Left lung (tissue), 10 donors: ENCODE measurements around the gene LLPH. TPM values are rescaled to one million over a fixed set of nuclear protein-coding genes. Genes with fewer than 3 reads are reported as not detected.

Experiments used
- ATAC-seq: fragments of 200-7000 bp; cut with Tn5 transposase; one replicate; pipeline ENCODE4 v1.9.1; 2020; ENCODE audit warnings: moderate library complexity
- DNase-seq, 4 donors: peaks; one replicate each; pipeline ENCODE4 v3.0.0-alpha.2; 2013 to 2020
- H3K27ac ChIP-seq, 2 donors: fragments of 200-600 bp; sonication (generic) in 1 of 2; one replicate each; pipeline versions ENCODE4 v1.5.0 to v1.8.0; 2020 to 2021
- H3K27me3 ChIP-seq, 2 donors: fragments of 200-600 bp; sonication (generic) in 1 of 2; one replicate each; pipeline versions ENCODE4 v1.5.0 to v1.8.0; 2020 to 2021
- H3K36me3 ChIP-seq, 2 donors: fragments of 200-600 bp; sonication (generic) in 1 of 2; one replicate each; pipeline versions ENCODE4 v1.5.0 to v1.8.0; 2020 to 2021
- H3K4me1 ChIP-seq, 2 donors: fragments of 200-600 bp; one replicate each; pipeline ENCODE4 v1.8.0; 2021
- H3K4me3 ChIP-seq, 2 donors: fragments of 200-600 bp; sonication (generic) in 1 of 2; one replicate each; pipeline versions ENCODE4 v1.5.0 to v1.8.0; 2020 to 2021; ENCODE audit warnings: mild to moderate bottlenecking in 1 of 2
- H3K9me3 ChIP-seq, 2 donors: fragments of 200-600 bp; sonication (generic) in 1 of 2; one replicate each; pipeline versions ENCODE4 v1.5.0 to v1.8.0; 2020 to 2021
- CTCF ChIP-seq, 2 donors: fragments of 200-600 bp; sonication (generic) in 1 of 2; IDR thresholded peaks; one replicate each; pipeline versions ENCODE4 v1.5.0 to v1.8.0; 2021; ENCODE audit warnings: antibody characterized with exemption in 2 of 2
- intact Hi-C, 2 donors: fragments of 100-400 bp; cut with DNase I; formaldehyde crosslinking; loops; one replicate each; pipeline versions ENCODE4 v1.11.2 to v1.14.2; 2022
- polyA plus RNA-seq, 6 donors: library from polyadenylated mRNA; unstranded; fragments of 120-200 nt; gene quantifications; one replicate each; pipeline ENCODE4 v1.2.1, GENCODE V29; 2013; ENCODE audit not compliant: insufficient read length in 6 of 6
- total RNA-seq, 2 donors: library from RNA; stranded (reverse); fragmentation: NEBNext Ultra II Directional; extraction: Animal tissue kit (Norgen Biotek cat#: 25700); gene quantifications; one replicate each; pipeline ENCODE4 v1.2.1, GENCODE V29; 2021
- donor health status: DM: no; HTN: yes; CAD: no.
- donor health status: DM: no; HTN: no; CAD: no.

LLPH gene
- total and polyA plus RNA-seq, 8 donors = 16.8 to 26.5 (median 23.5) TPM

- no peak for TF ChIP-seq CTCF (IDR thresholded peaks at IDR 0.05)
- Histone ChIP-seq H3K4me1 (no peaks in the 10 kb centered on the region), H3K4me3 (no peak overlapping the region), H3K27me3 (no peaks in the 10 kb centered on the region), H3K36me3 (no peaks in the 10 kb centered on the region), H3K27ac (no peak overlapping the region), H3K9me3 (no peaks in the 10 kb centered on the region)
- ATAC-seq (no peak), DNase-seq (no peak)
- intact Hi-C loops = no loop called here
Measured at GRCh38 chr12:66085213-66085612, 45.3 kb downstream of the LLPH start.

GRCh38 chr12:66083766-66084165, 46.8 kb downstream of the LLPH start:
- H3K27ac ChIP-seq = no peak overlapping the region
- H3K4me3 ChIP-seq = no peak overlapping the region
- no peaks in the 10 kb centered on the region for H3K27me3 ChIP-seq
- no peak for DNase-seq
- no peaks in the 10 kb centered on the region for H3K9me3 ChIP-seq
- no peak for TF ChIP-seq CTCF (IDR thresholded peaks at IDR 0.05)
- no peak for ATAC-seq
- no peaks in the 10 kb centered on the region for H3K4me1 ChIP-seq
- no peaks in the 10 kb centered on the region for H3K36me3 ChIP-seq
- intact Hi-C loops = no loop called here

GRCh38 chr12:66082744-66083143, 47.8 kb downstream of the LLPH start:
- H3K27ac ChIP-seq = no peak overlapping the region
- intact Hi-C loops = no loop called here

GRCh38 chr12:66080791-66081190, 49.8 kb downstream of the LLPH start:
- Histone ChIP-seq H3K27me3 (no peaks in the 10 kb centered on the region), H3K36me3 (no peaks in the 10 kb centered on the region), H3K9me3 (no peaks in the 10 kb centered on the region), H3K27ac (no peak overlapping the region), H3K4me3 (no peak overlapping the region), H3K4me1 (no peaks in the 10 kb centered on the region)
- no peak for TF ChIP-seq CTCF (IDR thresholded peaks at IDR 0.05)
- intact Hi-C loops = no loop called here
- DNase-seq (no peak), ATAC-seq (no peak)

More at GRCh38 chr12:66082744-66083143, 47.8 kb downstream of the LLPH start:
- no peak for DNase-seq
- no peak for TF ChIP-seq CTCF (IDR thresholded peaks at IDR 0.05)
- ATAC-seq = no peak
- no peaks in the 10 kb centered on the region for H3K9me3 ChIP-seq
- no peaks in the 10 kb centered on the region for H3K36me3 ChIP-seq
- no peak overlapping the region for H3K4me3 ChIP-seq
- H3K27me3 ChIP-seq = no peaks in the 10 kb centered on the region
- no peaks in the 10 kb centered on the region for H3K4me1 ChIP-seq

- no peak for TF ChIP-seq CTCF (IDR thresholded peaks at IDR 0.05)
- no peak overlapping the region for H3K4me3 ChIP-seq
- ATAC-seq = no peak
Measured at GRCh38 chr12:66077542-66077941, 53.0 kb downstream of the LLPH start.

More at GRCh38 chr12:66077542-66077941, 53.0 kb downstream of the LLPH start:
- DNase-seq = no peak
- Histone ChIP-seq H3K27me3 (no peaks in the 10 kb centered on the region), H3K4me1 (no peaks in the 10 kb centered on the region), H3K27ac (no peak overlapping the region), H3K36me3 (no peaks in the 10 kb centered on the region), H3K9me3 (no peaks in the 10 kb centered on the region)
- intact Hi-C loops = no loop called here
